ENCODE measurements around the gene TEX264. TPM values are rescaled to one million over a fixed set of nuclear protein-coding genes. Genes with fewer than 3 reads are reported as not detected.

Gene TEX264
- total RNA-seq, 1 experiment from 2014 or later: 65.4 TPM

Other genes with a start within 250 kb of the TEX264 start
- 13.9 and 14.9 TPM in 2 replicates for gene DCAF1, start 171.2 kb upstream of the TEX264 start, total RNA-seq (2014; rRNA removed; shearing (Covaris generic))
- gene RAD54L2, start 132.5 kb upstream of the TEX264 start, total RNA-seq (2014; rRNA removed; shearing (Covaris generic)): 9.1 and 10.8 TPM in 2 replicates
- not detected in 2 replicates for gene GRM2, start 35.8 kb downstream of the TEX264 start, total RNA-seq (2014; rRNA removed; shearing (Covaris generic))
- not detected in 2 replicates for gene IQCF6, start 108.0 kb downstream of the TEX264 start, total RNA-seq (2014; rRNA removed; shearing (Covaris generic))
- gene IQCF2, start 190.4 kb downstream of the TEX264 start, total RNA-seq (2014; rRNA removed; shearing (Covaris generic)): not detected in 2 replicates
- gene IQCF5, start 204.3 kb downstream of the TEX264 start, total RNA-seq (2014; rRNA removed; shearing (Covaris generic)): not detected in 2 replicates
- gene IQCF1, start 232.1 kb downstream of the TEX264 start, total RNA-seq (2014; rRNA removed; shearing (Covaris generic)): not detected in 2 replicates